ENCODE data around the gene TGM2. TPM values are rescaled to one million over a fixed set of nuclear protein-coding genes. Genes with fewer than 3 reads are reported as not detected.
A peak's percentile ranks its signal among the peaks of the same experiment; 100 is the strongest.

TGM2 gene
- total RNA-seq, 4 donors from 2014 or later = 31.4 to 216 (median 145) TPM

DNA sequence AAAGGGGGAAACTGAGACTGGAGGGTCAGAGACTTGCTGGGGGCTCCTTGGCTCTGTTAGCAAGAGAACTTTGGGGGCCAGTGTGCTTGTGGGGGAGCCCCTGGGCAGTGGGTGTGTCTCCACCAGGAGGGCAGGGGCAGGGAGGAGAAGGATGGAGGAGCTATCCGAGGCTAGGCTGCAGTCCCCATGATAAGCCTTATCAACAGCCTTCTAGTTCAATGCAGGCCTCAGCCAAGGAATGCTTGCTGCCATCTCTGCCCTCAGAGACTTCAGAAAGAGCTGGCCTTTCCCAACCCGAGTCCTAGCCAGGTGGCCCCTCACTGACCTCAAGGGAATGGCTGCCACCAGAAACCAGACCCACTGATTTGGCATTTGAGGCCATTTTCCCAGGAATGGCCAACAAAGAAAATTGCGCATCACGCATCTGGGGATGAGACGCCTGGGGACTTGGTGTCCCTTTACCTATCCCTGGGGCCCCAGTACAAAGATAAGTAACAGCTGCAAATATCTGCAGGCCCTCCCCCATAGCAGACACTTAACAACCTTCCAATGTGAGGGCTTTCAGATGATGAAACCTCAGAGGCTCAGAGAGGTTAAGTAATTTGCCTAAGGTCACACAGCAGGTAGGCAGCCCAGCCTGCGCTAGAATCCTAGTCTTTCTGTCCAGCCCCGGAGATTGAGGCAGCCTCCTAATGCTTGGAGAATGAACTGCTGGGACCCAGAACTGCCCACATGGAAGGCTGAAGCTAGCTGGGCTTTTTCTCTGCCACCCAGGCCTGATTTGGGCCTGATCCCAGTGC is 4.9 kb downstream of the TGM2 start:
- Histone ChIP-seq H3K4me1 (peaks cover 0 to 20% (median 0%) of the 10 kb centered on the region in 4 donors), H3K27ac (peak overlapping the region in 1 of 4 donors; percentile 25), H3K9me3 (no peaks in the 10 kb centered on the region), H3K27me3 (no peaks in the 10 kb centered on the region), H3K36me3 (peaks cover 0 to 37% (median 0%) of the 10 kb centered on the region in 3 donors), H3K4me3 (no peak overlapping the region)
- TF ChIP-seq, protein P1, sequence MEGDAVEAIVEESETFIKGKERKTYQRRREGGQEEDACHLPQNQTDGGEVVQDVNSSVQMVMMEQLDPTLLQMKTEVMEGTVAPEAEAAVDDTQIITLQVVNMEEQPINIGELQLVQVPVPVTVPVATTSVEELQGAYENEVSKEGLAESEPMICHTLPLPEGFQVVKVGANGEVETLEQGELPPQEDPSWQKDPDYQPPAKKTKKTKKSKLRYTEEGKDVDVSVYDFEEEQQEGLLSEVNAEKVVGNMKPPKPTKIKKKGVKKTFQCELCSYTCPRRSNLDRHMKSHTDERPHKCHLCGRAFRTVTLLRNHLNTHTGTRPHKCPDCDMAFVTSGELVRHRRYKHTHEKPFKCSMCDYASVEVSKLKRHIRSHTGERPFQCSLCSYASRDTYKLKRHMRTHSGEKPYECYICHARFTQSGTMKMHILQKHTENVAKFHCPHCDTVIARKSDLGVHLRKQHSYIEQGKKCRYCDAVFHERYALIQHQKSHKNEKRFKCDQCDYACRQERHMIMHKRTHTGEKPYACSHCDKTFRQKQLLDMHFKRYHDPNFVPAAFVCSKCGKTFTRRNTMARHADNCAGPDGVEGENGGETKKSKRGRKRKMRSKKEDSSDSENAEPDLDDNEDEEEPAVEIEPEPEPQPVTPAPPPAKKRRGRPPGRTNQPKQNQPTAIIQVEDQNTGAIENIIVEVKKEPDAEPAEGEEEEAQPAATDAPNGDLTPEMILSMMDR (IDR thresholded peaks at IDR 0.05) = no peak
- no peak for TF ChIP-seq POLR2A (IDR thresholded peaks at IDR 0.05)
- no peak for DNase-seq

DNA sequence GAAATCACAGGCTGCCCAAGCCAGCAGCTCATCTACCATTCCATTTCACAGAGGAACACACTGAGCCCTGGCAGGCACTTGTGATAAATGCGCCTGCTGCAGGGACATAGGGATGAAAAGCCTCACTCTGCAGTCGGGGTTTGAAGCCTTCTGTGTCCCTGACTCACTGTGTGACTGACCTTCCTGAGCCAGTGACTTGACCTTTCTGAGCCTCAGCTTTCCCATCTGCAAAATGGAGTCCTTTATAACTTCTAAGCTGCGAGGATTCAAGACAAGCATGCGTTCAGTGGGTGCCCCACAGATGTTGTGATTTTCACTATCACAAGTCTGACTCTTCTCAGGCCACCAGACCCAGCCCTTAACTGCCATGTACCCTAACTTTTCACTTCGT is 5.5 kb downstream of the TGM2 start:
- H3K4me1 ChIP-seq = peaks cover 0 to 20% (median 0%) of the 10 kb centered on the region in 4 donors
- H3K9me3 ChIP-seq = no peaks in the 10 kb centered on the region
- TF ChIP-seq POLR2A (IDR thresholded peaks at IDR 0.05) = no peak
- TF ChIP-seq, protein P1 (IDR thresholded peaks at IDR 0.05) = no peak
- H3K27me3 ChIP-seq = no peaks in the 10 kb centered on the region
- H3K36me3 ChIP-seq = peaks cover 0 to 37% (median 0%) of the 10 kb centered on the region in 3 donors
- H3K4me3 ChIP-seq = no peak overlapping the region
- peak overlapping the region in 1 of 4 donors; percentile 25 for H3K27ac ChIP-seq
- DNase-seq = peak in 1 of 3 donors; percentile 16

DNA sequence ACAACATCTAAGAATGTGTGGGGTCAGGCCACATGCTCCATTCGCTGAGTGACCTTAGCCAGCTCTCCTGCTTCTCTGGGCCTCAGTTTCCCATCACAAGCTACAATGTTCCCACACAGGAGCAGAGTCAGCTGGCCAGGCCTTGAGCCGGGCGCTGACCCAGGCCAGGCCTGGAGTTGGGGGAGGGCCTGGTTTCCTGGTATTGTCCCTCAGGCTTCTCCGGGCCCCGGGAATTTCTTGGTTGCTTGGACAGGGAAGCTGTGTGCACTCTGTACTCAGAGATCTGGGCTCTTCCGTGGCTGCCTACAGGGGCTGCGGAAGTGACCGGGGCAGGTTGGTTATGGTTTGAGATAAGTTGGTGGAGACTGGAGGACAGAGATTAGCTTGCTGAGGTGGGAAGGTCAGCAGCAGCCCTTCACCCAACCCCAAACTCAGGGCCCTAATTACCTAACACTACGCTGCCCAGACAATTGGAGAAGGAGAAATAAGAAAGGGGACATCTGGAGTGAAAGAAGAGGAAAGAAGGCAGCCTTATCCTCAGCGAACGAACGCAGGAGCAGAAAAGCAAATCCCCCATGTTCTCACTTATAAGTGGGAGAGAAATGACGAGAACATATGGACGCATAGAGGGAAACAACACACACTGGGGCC is 6.2 kb downstream of the TGM2 start:
- Histone ChIP-seq H3K9me3 (no peaks in the 10 kb centered on the region), H3K27me3 (no peaks in the 10 kb centered on the region)

DNA sequence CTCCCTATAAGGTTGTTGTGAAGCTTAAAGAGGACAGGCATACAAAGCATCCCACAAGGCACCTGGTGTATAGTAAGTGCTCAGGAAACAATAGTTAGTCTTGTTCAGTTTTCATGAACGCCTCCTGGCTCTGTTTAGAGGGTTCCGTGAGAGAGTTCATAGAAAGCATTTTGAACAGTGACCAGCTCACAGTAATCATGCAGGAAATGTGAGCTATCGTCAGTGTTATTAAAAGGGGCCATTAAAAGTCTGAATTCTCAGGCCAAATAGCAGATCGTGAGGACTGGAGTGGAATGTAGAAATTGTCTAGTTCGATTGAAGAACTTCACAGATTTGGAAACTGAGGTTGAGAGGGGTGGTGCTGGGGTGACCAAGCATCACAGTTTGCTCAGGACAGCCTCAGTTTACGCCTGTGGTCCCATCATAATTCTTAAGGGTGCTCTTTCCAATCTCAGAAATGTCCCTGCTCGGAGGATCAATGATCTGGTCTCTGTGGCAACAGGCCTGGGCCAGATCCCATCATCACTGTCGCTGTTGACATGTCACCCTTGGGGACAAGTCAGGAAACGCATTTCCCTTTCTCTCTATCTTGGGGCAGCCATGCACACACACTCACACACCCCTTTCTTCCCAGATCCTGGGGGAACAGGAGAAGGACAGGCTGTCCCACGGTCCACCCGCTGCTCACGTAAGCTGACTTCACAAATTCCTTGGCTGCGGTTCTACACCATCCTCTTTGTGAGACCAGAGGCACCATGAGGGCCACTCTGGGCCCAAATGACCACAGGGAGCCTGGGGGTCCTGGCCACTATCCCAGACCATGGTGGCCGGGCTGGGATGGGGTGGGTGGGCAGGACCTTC is 7.2 kb downstream of the TGM2 start:
- H3K27ac ChIP-seq = peak overlapping the region in 3 of 4 donors; percentile 42 to 65 (median 62)
- peaks cover 0 to 37% (median 0%) of the 10 kb centered on the region in 3 donors for H3K36me3 ChIP-seq
- no peak for TF ChIP-seq POLR2A (IDR thresholded peaks at IDR 0.05)
- TF ChIP-seq, protein P1 (IDR thresholded peaks at IDR 0.05) = no peak
- DNase-seq = no peak
- H3K4me3 ChIP-seq = no peak overlapping the region
- no peaks in the 10 kb centered on the region for H3K27me3 ChIP-seq
- no peaks in the 10 kb centered on the region for H3K9me3 ChIP-seq
- peaks cover 0 to 34% (median 3%) of the 10 kb centered on the region in 4 donors for H3K4me1 ChIP-seq

More for the DNA sequence above, 6.2 kb downstream of the TGM2 start:
- Histone ChIP-seq H3K4me1 (peaks cover 0 to 24% (median 0%) of the 10 kb centered on the region in 4 donors), H3K27ac (peak overlapping the region in 3 of 4 donors; percentile 42 to 65 (median 62)), H3K4me3 (no peak overlapping the region), H3K36me3 (peaks cover 0 to 37% (median 0%) of the 10 kb centered on the region in 3 donors)
- no peak for TF ChIP-seq POLR2A (IDR thresholded peaks at IDR 0.05)
- TF ChIP-seq, protein P1 (IDR thresholded peaks at IDR 0.05) = no peak
- peak in 1 of 3 donors; percentile 28 for DNase-seq
